ENCODE data around the gene SGSH. TPM values are rescaled to one million over a fixed set of nuclear protein-coding genes. Genes with fewer than 3 reads are reported as not detected.
"Not testable (repeated sequence)": the region's sequence is repeated elsewhere in the genome, so short reads cannot be mapped to it uniquely, and the experiment has no call there.

Gene SGSH
- total RNA-seq, 2 donors from 2014 or later: 22.2 to 51.8 TPM

- Histone ChIP-seq H3K9me3 (no peaks in the 10 kb centered on the region), H3K4me1 (ENCODE audit: control insufficient read depth in 1 of 2, low read depth in 2 of 2) (no peaks in the 10 kb centered on the region), H3K4me3 (no peak overlapping the region), H3K36me3 (no peaks in the 10 kb centered on the region), H3K27me3 (replicated peaks; ENCODE audit: insufficient read depth) (no peaks in the 10 kb centered on the region), H3K27ac (no peak overlapping the region)
- ATAC-seq (ENCODE audit: insufficient number of reproducible peaks, low FRiP score, low read depth) (no peak), DNase-seq (ENCODE audit: low spot score) (no peak)
- TF ChIP-seq CTCF (IDR thresholded peaks at IDR 0.05): no peak
Measured at GRCh38 chr17:80201446-80201845, 18.7 kb downstream of the SGSH start.

GRCh38 chr17:80199295-80199694 is 20.8 kb downstream of the SGSH start:
- H3K4me3 ChIP-seq; H3K27ac ChIP-seq; H3K27me3 ChIP-seq (replicated peaks; ENCODE audit: insufficient read depth); H3K36me3 ChIP-seq; DNase-seq (ENCODE audit: low spot score); H3K9me3 ChIP-seq; H3K4me1 ChIP-seq (ENCODE audit: control insufficient read depth in 1 of 2, low read depth in 2 of 2); ATAC-seq (ENCODE audit: insufficient number of reproducible peaks, low FRiP score, low read depth): not testable (repeated sequence)

- TF ChIP-seq CTCF (IDR thresholded peaks at IDR 0.05): no peak
- Histone ChIP-seq H3K4me3 (no peak overlapping the region), H3K27ac (no peak overlapping the region), H3K36me3 (no peaks in the 10 kb centered on the region), H3K27me3 (replicated peaks; ENCODE audit: insufficient read depth) (no peaks in the 10 kb centered on the region), H3K9me3 (no peaks in the 10 kb centered on the region), H3K4me1 (ENCODE audit: control insufficient read depth in 1 of 2, low read depth in 2 of 2) (no peaks in the 10 kb centered on the region)
- ATAC-seq (ENCODE audit: insufficient number of reproducible peaks, low FRiP score, low read depth) (no peak), DNase-seq (ENCODE audit: low spot score) (no peak)
Measured at GRCh38 chr17:80198144-80198661, 21.9 kb downstream of the SGSH start.

- Histone ChIP-seq H3K27ac (no peak overlapping the region), H3K36me3 (no peaks in the 10 kb centered on the region), H3K4me3 (no peak overlapping the region), H3K27me3 (replicated peaks; ENCODE audit: insufficient read depth) (no peaks in the 10 kb centered on the region), H3K4me1 (ENCODE audit: control insufficient read depth in 1 of 2, low read depth in 2 of 2) (peaks cover 0 to 4% of the 10 kb centered on the region in 2 donors), H3K9me3 (no peaks in the 10 kb centered on the region)
- TF ChIP-seq CTCF (IDR thresholded peaks at IDR 0.05): no peak
- no peak for DNase-seq (ENCODE audit: low spot score)
- ATAC-seq (ENCODE audit: insufficient number of reproducible peaks, low FRiP score, low read depth): no peak
Measured at GRCh38 chr17:80196652-80197051, 23.5 kb downstream of the SGSH start.

GRCh38 chr17:80195671-80196529 is 24.2 kb downstream of the SGSH start:
- H3K27ac ChIP-seq: no peak overlapping the region
- H3K27me3 ChIP-seq (replicated peaks; ENCODE audit: insufficient read depth): no peaks in the 10 kb centered on the region
- DNase-seq (ENCODE audit: low spot score) (no peak), ATAC-seq (ENCODE audit: insufficient number of reproducible peaks, low FRiP score, low read depth) (no peak)
- no peaks in the 10 kb centered on the region for H3K36me3 ChIP-seq
- no peaks in the 10 kb centered on the region for H3K9me3 ChIP-seq
- H3K4me1 ChIP-seq (ENCODE audit: control insufficient read depth in 1 of 2, low read depth in 2 of 2): peaks cover 0 to 8% of the 10 kb centered on the region in 2 donors
- TF ChIP-seq CTCF (IDR thresholded peaks at IDR 0.05): peak; percentile 89
- no peak overlapping the region for H3K4me3 ChIP-seq
